HCT116 (cell line): Measurements from ENCODE around the gene PPP1R14C. TPM values are rescaled to one million over a fixed set of nuclear protein-coding genes. Genes with fewer than 3 reads are reported as not detected.

ENCODE experiments used
- ATAC-seq: fragments of 200-7000 bp; cut with Tn5 transposase; 2 replicates; pipeline ENCODE4 v1.9.1; 2020; ENCODE audit warnings: mild to moderate bottlenecking, moderate library complexity
- BruUV-seq: library from RNA; stranded (reverse); fragments of 400-500 nt; replicated peaks from 2 replicates; lab custom pipeline; 2021; lab: Mats Ljungman, UMichigan
- CTCF ChIA-PET: fragments of 300-600 bp; sonication (Branson Sonifier 250); formaldehyde crosslinking; loops from one replicate; lab custom pipeline; 2021; ENCODE audit warnings: antibody characterized with exemption; lab: Charles Lee
- POLR2A ChIA-PET: fragments of 300-600, 350-600 bp; sonication (Branson Sonifier 250); formaldehyde crosslinking; loops from one replicate; lab custom pipeline; 2021; ENCODE audit warnings: antibody characterized with exemption; lab: Charles Lee
- RAD21 ChIA-PET, 2 experiments: fragments of 300-600 bp; sonication (Branson Sonifier 250); formaldehyde crosslinking; loops; one replicate each; lab custom pipeline; 2023; ENCODE audit warnings: low total read pairs in 2 of 2; ENCODE audit not compliant: uncharacterized antibody in 2 of 2, unreplicated experiment in 2 of 2, low non-redundant PET in 1 of 2; lab: Charles Lee
- DNase-seq: peaks from one replicate; pipeline ENCODE4 v3.0.0-alpha.2; 2010; ENCODE audit warnings: low read depth, low spot score
- H2AFZ ChIP-seq: fragments of 200-600 bp; shearing (Covaris generic), sonication (generic); 2 replicates; pipeline ENCODE4 v1.6.1; 2017; ENCODE audit warnings: low read depth, mixed run types, mixed read lengths, antibody characterized with exemption, low read length; ENCODE audit not compliant: poor library complexity, severe bottlenecking
- H3K27ac ChIP-seq: 2 replicates; pipeline ENCODE4 v1.5.1; 2012; ENCODE audit warnings: low read depth, low read length
- H3K27me3 ChIP-seq: fragments of 200-600 bp; sonication (generic); 2 replicates; pipeline ENCODE4 v1.6.1; 2016; ENCODE audit warnings: mixed run types, low read length, mixed read lengths; ENCODE audit not compliant: insufficient read depth
- H3K36me3 ChIP-seq, 2 experiments: fragments of 200-500 bp in 1 of 2; fragments of 200-600 bp in 1 of 2; sonication (Bioruptor generic) in 1 of 2; sonication (generic) in 1 of 2; 2 replicates each; pipeline versions ENCODE4 v1.5.1 to v1.6.1; 2014 to 2016; ENCODE audit warnings: low read length in 2 of 2, inconsistent platforms in 1 of 2, mixed read lengths in 1 of 2, mixed run types in 1 of 2; ENCODE audit not compliant: insufficient read depth in 2 of 2, control insufficient read depth in 1 of 2
- H3K4me1 ChIP-seq, 2 experiments: fragments of 200-600 bp in 1 of 2; sonication (generic) in 1 of 2; 2 replicates each; pipeline versions ENCODE4 v1.5.1 to v1.6.1; 2012 to 2017; ENCODE audit warnings: low read length in 2 of 2, inconsistent platforms in 1 of 2, mild to moderate bottlenecking in 1 of 2, mixed read lengths in 1 of 2, mixed run types in 1 of 2, moderate library complexity in 1 of 2; ENCODE audit not compliant: insufficient read depth in 2 of 2, control insufficient read depth in 1 of 2
- H3K4me2 ChIP-seq: fragments of 200-600 bp; sonication (generic); 2 replicates; pipeline ENCODE4 v1.6.1; 2017; ENCODE audit warnings: mixed run types, low read length, mixed read lengths
- H3K4me3 ChIP-seq, 2 experiments: fragments of 200-600 bp in 1 of 2; sonication (generic) in 1 of 2; replicated peaks in 1 of 2; 2 replicates each; pipeline ENCODE4 v1.5.1; 2011 to 2016; ENCODE audit warnings: low read length in 2 of 2, control low read depth in 1 of 2, low read depth in 1 of 2, mild to moderate bottlenecking in 1 of 2, mixed read lengths in 1 of 2, mixed run types in 1 of 2
- H3K79me2 ChIP-seq: fragments of 200-600 bp; sonication (generic); 2 replicates; pipeline ENCODE4 v1.6.1; 2017; ENCODE audit warnings: mild to moderate bottlenecking, mixed run types, low read length, moderate library complexity, mixed read lengths; ENCODE audit not compliant: insufficient read depth
- H3K9ac ChIP-seq: fragments of 200-600 bp; sonication (generic); 2 replicates; pipeline ENCODE4 v1.6.1; 2016; ENCODE audit warnings: low read length, mixed read lengths
- H3K9me2 ChIP-seq: fragments of 200-600 bp; sonication (generic), shearing (Covaris generic); 2 replicates; pipeline ENCODE4 v1.6.1; 2017; ENCODE audit warnings: mixed run types, mild to moderate bottlenecking, moderate library complexity; ENCODE audit not compliant: insufficient read depth
- H3K9me3 ChIP-seq, 2 experiments: fragments of 200-500 bp in 1 of 2; fragments of 200-600 bp in 1 of 2; sonication (Bioruptor generic) in 1 of 2; sonication (generic) in 1 of 2; 2 replicates each; pipeline ENCODE4 v1.6.1; 2014 to 2017; ENCODE audit warnings: low read length in 2 of 2, mixed read lengths in 2 of 2, inconsistent platforms in 1 of 2, low read depth in 1 of 2, mild to moderate bottlenecking in 1 of 2, mixed run types in 1 of 2, moderate library complexity in 1 of 2; ENCODE audit not compliant: control insufficient read depth in 1 of 2, insufficient read depth in 1 of 2
- H4K20me1 ChIP-seq: fragments of 200-600 bp; sonication (generic), shearing (Covaris generic); 2 replicates; pipeline ENCODE4 v1.6.1; 2017; ENCODE audit warnings: mixed run types, mild to moderate bottlenecking, moderate library complexity; ENCODE audit not compliant: insufficient read depth
- CBX3 ChIP-seq: IDR thresholded peaks from 2 replicates; pipeline ENCODE4 v1.6.1; 2012; ENCODE audit warnings: low read depth
- CEBPB ChIP-seq: IDR thresholded peaks from 2 replicates; pipeline ENCODE4 v1.6.1; 2012; ENCODE audit warnings: low read depth
- EGR1 ChIP-seq: IDR thresholded peaks from 2 replicates; pipeline ENCODE4 v1.6.1; 2012; ENCODE audit warnings: low read depth
- EZH2phosphoT487 ChIP-seq: fragments of 200-600 bp; IDR thresholded peaks from 2 replicates; pipeline ENCODE4 v1.6.1; 2018; ENCODE audit warnings: antibody characterized with exemption, borderline replicate concordance
- FOSL1 ChIP-seq: IDR thresholded peaks from 2 replicates; pipeline ENCODE4 v1.6.1; 2012; ENCODE audit warnings: low read depth
- JUND ChIP-seq: IDR thresholded peaks from 2 replicates; pipeline ENCODE4 v1.6.1; 2012
- MAX ChIP-seq: IDR thresholded peaks from 2 replicates; pipeline ENCODE4 v1.6.1; 2012
- POLR2AphosphoS5 ChIP-seq: IDR thresholded peaks from 2 replicates; pipeline ENCODE4 v1.6.1; 2011; ENCODE audit warnings: mild to moderate bottlenecking, low read depth, low read length, moderate library complexity
- RAD21 ChIP-seq: IDR thresholded peaks from 2 replicates; pipeline ENCODE4 v1.6.1; 2012; ENCODE audit warnings: low read depth, mild to moderate bottlenecking
- SIN3A ChIP-seq: IDR thresholded peaks from 2 replicates; pipeline ENCODE4 v1.6.1; 2012; ENCODE audit warnings: low read depth
- SP1 ChIP-seq: IDR thresholded peaks from 2 replicates; pipeline ENCODE4 v1.6.1; 2012; ENCODE audit warnings: low read depth
- SRF ChIP-seq: IDR thresholded peaks from 2 replicates; pipeline ENCODE4 v1.6.1; 2012; ENCODE audit warnings: low read depth
- TCF7L2 ChIP-seq: IDR thresholded peaks from 2 replicates; pipeline ENCODE4 v1.7.0; 2011; ENCODE audit warnings: borderline replicate concordance, inconsistent platforms; ENCODE audit not compliant: insufficient read depth, insufficient read length; ENCODE audit errors: extremely low read depth
- YY1 ChIP-seq: IDR thresholded peaks from 2 replicates; pipeline ENCODE4 v1.6.1; 2011; ENCODE audit warnings: low read length, low read depth, moderate library complexity, mild to moderate bottlenecking; ENCODE audit not compliant: insufficient replicate concordance; ENCODE audit errors: extremely low read depth
- ZBTB33 ChIP-seq: IDR thresholded peaks from 2 replicates; pipeline ENCODE4 v1.6.1; 2011; ENCODE audit warnings: mild to moderate bottlenecking, low read length, moderate library complexity; ENCODE audit not compliant: insufficient replicate concordance; ENCODE audit errors: extremely low read depth
- ZFX ChIP-seq: fragments of 450-650 bp; IDR thresholded peaks from 2 replicates; pipeline ENCODE4 v1.6.1; 2017
- intact Hi-C: fragments of 100-400 bp; cut with micrococcal nuclease; formaldehyde crosslinking; loops from 2 replicates; pipeline ENCODE4 v1.10.0; 2022
- total RNA-seq: library from RNA; stranded (reverse); gene quantifications from one replicate; pipeline ENCODE4 v1.2.1, GENCODE V29; 2021; ENCODE audit not compliant: unreplicated experiment

Gene PPP1R14C
- total RNA-seq, 1 experiment from 2014 or later, result 7.8 TPM

GRCh38 chr6:150293423-150294173 is 150.8 kb downstream of the PPP1R14C start:
- H3K4me2 ChIP-seq, result peak overlapping the region; percentile 39
- H2AFZ ChIP-seq, result peak overlapping the region; percentile 81
- RAD21 ChIA-PET, result no interaction called here
- no peak overlapping the region for H3K4me3 ChIP-seq
- peaks cover 0 to 29% of the 10 kb centered on the region in 2 experiments; a peak in 2 of 4 replicates for H3K4me1 ChIP-seq
- ATAC-seq (peak; percentile 79), DNase-seq (peak; percentile 46)
- TF ChIP-seq MAX (peak; percentile 86), EZH2phosphoT487 (no peak), CEBPB (peak; percentile 54; the same call in 1 of the 2 replicates), ZBTB33 (peak; percentile 47), CBX3 (peak; percentile 87), FOSL1 (peak; percentile 88), EGR1 (no peak), YY1 (peak; percentile 23), RAD21 (0 out of 2 replicates have a peak, but pooled peaks have one; percentile 13), SIN3A (no peak), SRF (peak; percentile 57), POLR2AphosphoS5 (peak; percentile 57; the same call in 1 of the 2 replicates), TCF7L2 (no peak), ZFX (peak; percentile 12; the same call in 1 of the 2 replicates), SP1 (peak; percentile 73), JUND (peak; percentile 64)
- no peaks in the 10 kb centered on the region for H3K79me2 ChIP-seq
- POLR2A ChIA-PET, result interaction anchor here (0.7 kb wide), 1 partner anchor 22 kb away, joined by 3 read pairs; no protein-coding TSS in a partner anchor
- H4K20me1 ChIP-seq, result no peaks in the 10 kb centered on the region
- H3K27ac ChIP-seq, result no peak overlapping the region
- H3K9ac ChIP-seq, result no peak overlapping the region
- H3K27me3 ChIP-seq, result no peaks in the 10 kb centered on the region
- BruUV-seq, result no TSS peak
- intact Hi-C loops, result no loop called here
- H3K9me2 ChIP-seq, result no peaks in the 10 kb centered on the region
- H3K36me3 ChIP-seq, result no peaks in the 10 kb centered on the region
- H3K9me3 ChIP-seq, result peaks cover 9 to 13% of the 10 kb centered on the region in 2 experiments; a peak in 2 of 4 replicates
- CTCF ChIA-PET, result no interaction called here
